SJSA1 (cell line): ENCODE measurements around the gene KTN1. TPM values are rescaled to one million over a fixed set of nuclear protein-coding genes. Genes with fewer than 3 reads are reported as not detected.

Experiments used
- DNase-seq, 2 experiments: peaks; one replicate each; pipeline ENCODE4 v3.0.0-alpha.2; 2015 to 2020; ENCODE audit warnings: low spot score in 2 of 2, low read depth in 1 of 2
- H3K27ac ChIP-seq: fragments of 250-450 bp; sonication (Bioruptor Pico); 2 replicates; pipeline ENCODE4 v1.5.1; 2020; ENCODE audit warnings: mild to moderate bottlenecking, moderate library complexity
- H3K27me3 ChIP-seq: fragments of 250-450 bp; sonication (Bioruptor Pico); replicated peaks from 2 replicates; pipeline ENCODE4 v1.5.1; 2020; ENCODE audit warnings: mild to moderate bottlenecking, moderate library complexity
- H3K36me3 ChIP-seq: fragments of 250-450 bp; sonication (Bioruptor Pico); 2 replicates; pipeline ENCODE4 v1.5.1; 2020; ENCODE audit warnings: mild to moderate bottlenecking
- H3K4me1 ChIP-seq: fragments of 250-450 bp; sonication (Bioruptor Pico); replicated peaks from 2 replicates; pipeline ENCODE4 v1.6.1; 2021; ENCODE audit warnings: mild to moderate bottlenecking
- H3K4me3 ChIP-seq: fragments of 250-450 bp; sonication (Bioruptor Pico); 2 replicates; pipeline ENCODE4 v1.5.1; 2020; ENCODE audit warnings: mild to moderate bottlenecking
- H3K9me3 ChIP-seq: fragments of 250-450 bp; sonication (Bioruptor Pico); replicated peaks from 2 replicates; pipeline ENCODE4 v1.5.1; 2020; ENCODE audit warnings: mild to moderate bottlenecking
- total RNA-seq: library from RNA; depleted of rRNA; stranded (reverse); fragments of >200 nt; shearing (Covaris generic); gene quantifications from 2 replicates; pipeline ENCODE4 v1.2.3, GENCODE V29; 2014

KTN1 gene
- total RNA-seq, 1 experiment from 2014 or later = 247 TPM

DNA sequence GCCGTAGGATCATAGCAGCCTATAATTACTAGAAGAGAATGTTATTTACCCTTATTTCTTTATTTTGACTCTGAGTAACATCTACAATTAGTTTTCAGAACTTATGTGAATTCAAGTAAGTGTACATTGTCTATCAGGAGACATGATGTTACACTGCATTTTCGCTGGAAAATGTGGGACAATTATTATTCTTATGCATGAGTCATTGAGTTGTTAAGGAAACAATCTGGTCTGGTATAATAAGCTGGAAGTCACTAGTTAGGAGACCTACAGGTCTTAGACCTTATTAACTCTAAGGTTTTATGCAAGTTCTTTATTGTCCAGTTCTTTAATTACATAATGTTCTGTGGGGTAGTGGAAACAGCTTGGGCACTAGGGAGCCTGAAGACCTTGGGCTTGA, 5.8 kb downstream of the KTN1 start:
- Histone ChIP-seq H3K4me1 (peaks cover 74% of the 10 kb centered on the region), H3K27ac (peak overlapping the region; percentile 9; the same call in 1 of the 2 replicates), H3K9me3 (no peaks in the 10 kb centered on the region), H3K27me3 (no peaks in the 10 kb centered on the region), H3K4me3 (no peak overlapping the region), H3K36me3 (peaks cover 6% of the 10 kb centered on the region)
- DNase-seq = peak in 1 of 2 experiments; percentile 61

DNA sequence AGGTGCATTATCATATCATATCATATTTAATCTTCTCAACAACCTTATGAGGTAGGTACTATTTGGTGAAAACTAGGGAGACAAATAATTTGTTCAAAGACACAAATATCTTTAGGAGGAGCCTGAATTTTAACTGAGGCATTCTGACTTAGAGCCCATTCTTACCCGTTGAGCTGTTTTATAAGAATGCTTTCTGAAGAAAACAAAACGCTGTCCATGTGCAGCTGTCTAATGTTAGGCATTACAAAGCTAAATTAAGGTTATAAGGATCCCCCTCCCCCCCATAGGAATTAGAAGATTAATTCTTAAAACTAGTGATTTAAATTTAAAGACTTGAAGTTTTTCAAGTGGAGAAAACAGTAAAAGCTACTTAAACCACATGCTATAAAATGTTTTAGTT, 6.4 kb downstream of the KTN1 start:
- H3K9me3 ChIP-seq = no peaks in the 10 kb centered on the region
- H3K27ac ChIP-seq = 0 out of 2 replicates have a peak overlapping the region, but pooled peaks have one; percentile 2
- H3K4me1 ChIP-seq = peaks cover 73% of the 10 kb centered on the region
- DNase-seq = no peak
- H3K4me3 ChIP-seq = no peak overlapping the region
- no peaks in the 10 kb centered on the region for H3K27me3 ChIP-seq
- H3K36me3 ChIP-seq = peaks cover 5% of the 10 kb centered on the region; the same call in 1 of the 2 replicates

DNA sequence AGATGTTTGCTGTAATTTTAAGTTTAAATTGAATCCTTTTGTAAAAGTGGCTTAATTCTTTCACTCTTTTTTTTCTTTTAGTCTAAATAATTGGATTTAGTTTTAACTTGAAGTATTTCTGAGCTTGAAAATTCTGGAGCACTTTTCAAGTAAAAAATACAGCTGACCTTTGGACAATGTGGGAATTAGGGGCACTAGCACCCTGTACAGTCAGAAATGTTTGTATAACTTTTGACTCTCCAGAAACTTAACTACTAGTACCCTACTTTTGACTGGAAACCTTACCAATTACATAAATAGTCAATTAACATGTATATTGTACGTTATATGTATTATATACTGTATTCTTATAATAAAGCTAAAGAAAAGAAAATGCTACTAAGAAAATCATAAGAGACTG, 7.8 kb downstream of the KTN1 start:
- Histone ChIP-seq H3K9me3 (no peaks in the 10 kb centered on the region), H3K27ac (no peak overlapping the region), H3K36me3 (peaks cover 13% of the 10 kb centered on the region), H3K4me3 (no peak overlapping the region), H3K27me3 (no peaks in the 10 kb centered on the region), H3K4me1 (peaks cover 69% of the 10 kb centered on the region)
- DNase-seq = no peak

DNA sequence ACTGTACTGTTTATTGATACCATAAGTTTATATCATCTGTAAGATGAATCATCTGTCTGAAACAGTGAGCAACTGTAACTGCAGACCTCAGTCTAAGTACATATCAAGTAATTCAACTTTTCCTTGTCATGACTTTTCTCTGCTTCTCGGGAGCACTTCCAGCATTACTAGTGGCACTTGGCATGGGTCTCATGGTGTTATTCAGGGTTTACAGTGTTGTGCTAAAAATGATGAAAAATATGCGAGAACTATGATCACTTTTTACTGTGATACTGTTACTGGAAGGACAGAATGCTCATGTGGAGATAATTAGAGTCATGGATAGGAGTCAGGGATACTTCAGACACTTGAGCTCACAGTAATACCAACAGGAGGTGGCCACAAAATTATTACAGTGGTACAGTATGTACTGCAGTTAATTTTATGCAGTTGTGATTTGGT, 8.3 kb downstream of the KTN1 start:
- H3K4me1 ChIP-seq = peaks cover 65% of the 10 kb centered on the region

DNA sequence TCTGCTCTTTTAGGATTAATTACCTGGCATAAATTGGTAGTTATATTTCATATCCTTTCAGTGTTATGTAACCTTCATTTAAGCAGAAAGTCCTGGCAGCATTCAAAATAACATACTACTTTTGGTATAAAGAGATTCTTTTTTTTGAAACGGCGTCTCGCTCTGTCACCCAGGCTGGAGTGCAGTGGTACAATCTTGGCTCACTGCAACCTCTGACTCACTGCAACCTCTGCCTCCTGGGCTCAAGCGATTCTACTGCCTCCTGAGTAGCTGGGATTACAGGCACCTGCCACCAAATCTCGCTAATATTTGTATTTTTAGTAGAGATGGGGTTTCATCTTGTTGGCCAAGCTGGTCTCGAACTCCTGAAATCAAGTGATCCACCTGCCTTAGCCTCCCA, 9.2 kb downstream of the KTN1 start:
- no peak overlapping the region for H3K27ac ChIP-seq

More for the DNA sequence above, 8.3 kb downstream of the KTN1 start:
- no peak for DNase-seq
- no peak overlapping the region for H3K4me3 ChIP-seq
- H3K27me3 ChIP-seq = no peaks in the 10 kb centered on the region
- H3K27ac ChIP-seq = no peak overlapping the region
- no peaks in the 10 kb centered on the region for H3K9me3 ChIP-seq
- peaks cover 13% of the 10 kb centered on the region for H3K36me3 ChIP-seq

DNA sequence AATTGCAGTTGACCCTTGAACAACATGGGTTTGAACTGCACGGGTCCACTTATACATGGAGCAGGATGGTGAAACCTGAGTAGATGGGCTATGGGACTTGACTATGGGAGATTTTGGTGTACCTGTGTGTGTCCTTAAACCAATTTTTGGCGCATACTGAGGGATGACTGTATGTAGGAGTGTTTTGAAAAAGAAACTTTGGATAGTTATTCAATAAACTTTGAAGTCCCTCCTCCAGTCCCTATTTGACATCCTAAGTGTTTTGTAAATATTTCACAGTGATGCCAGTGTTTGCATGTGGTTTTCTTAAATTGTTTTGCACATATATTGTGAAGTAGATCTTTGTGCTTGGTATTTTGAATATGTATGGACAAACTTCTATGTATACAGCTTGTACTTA, 12.4 kb downstream of the KTN1 start:
- H3K4me1 ChIP-seq = peaks cover 33% of the 10 kb centered on the region
- H3K4me3 ChIP-seq = no peak overlapping the region
- no peaks in the 10 kb centered on the region for H3K27me3 ChIP-seq
- peaks cover 14% of the 10 kb centered on the region for H3K36me3 ChIP-seq
- no peak overlapping the region for H3K27ac ChIP-seq
- no peak for DNase-seq
- H3K9me3 ChIP-seq = no peaks in the 10 kb centered on the region

More for the DNA sequence above, 9.2 kb downstream of the KTN1 start:
- no peak overlapping the region for H3K4me3 ChIP-seq
- no peaks in the 10 kb centered on the region for H3K27me3 ChIP-seq
- H3K9me3 ChIP-seq = no peaks in the 10 kb centered on the region
- peaks cover 65% of the 10 kb centered on the region for H3K4me1 ChIP-seq
- no peak for DNase-seq
- peaks cover 12% of the 10 kb centered on the region; the same call in 1 of the 2 replicates for H3K36me3 ChIP-seq

DNA sequence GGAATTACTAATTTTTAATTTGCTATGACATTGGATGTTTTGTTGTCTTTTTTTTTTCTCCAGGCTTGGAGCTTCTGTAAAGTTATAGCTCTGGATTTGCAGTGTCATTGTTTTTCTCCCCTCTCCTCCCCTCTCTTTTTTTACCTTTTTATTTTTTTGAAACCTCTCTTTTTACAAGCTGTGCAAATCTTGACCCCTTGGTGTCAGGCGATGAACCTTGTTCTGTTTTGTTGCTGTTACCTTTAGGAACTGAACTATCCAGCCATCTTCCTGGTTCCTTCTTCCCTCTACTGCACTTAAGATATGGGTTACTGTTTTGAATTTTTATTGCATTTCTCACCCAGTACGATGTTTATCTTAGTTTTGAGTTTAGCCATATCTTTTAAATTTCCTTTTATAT, 13.7 kb downstream of the KTN1 start:
- no peak for DNase-seq
- Histone ChIP-seq H3K27ac (peak overlapping the region; percentile 5; the same call in 1 of the 2 replicates), H3K4me3 (no peak overlapping the region), H3K4me1 (peaks cover 20% of the 10 kb centered on the region), H3K36me3 (peaks cover 14% of the 10 kb centered on the region), H3K9me3 (no peaks in the 10 kb centered on the region), H3K27me3 (no peaks in the 10 kb centered on the region)

DNA sequence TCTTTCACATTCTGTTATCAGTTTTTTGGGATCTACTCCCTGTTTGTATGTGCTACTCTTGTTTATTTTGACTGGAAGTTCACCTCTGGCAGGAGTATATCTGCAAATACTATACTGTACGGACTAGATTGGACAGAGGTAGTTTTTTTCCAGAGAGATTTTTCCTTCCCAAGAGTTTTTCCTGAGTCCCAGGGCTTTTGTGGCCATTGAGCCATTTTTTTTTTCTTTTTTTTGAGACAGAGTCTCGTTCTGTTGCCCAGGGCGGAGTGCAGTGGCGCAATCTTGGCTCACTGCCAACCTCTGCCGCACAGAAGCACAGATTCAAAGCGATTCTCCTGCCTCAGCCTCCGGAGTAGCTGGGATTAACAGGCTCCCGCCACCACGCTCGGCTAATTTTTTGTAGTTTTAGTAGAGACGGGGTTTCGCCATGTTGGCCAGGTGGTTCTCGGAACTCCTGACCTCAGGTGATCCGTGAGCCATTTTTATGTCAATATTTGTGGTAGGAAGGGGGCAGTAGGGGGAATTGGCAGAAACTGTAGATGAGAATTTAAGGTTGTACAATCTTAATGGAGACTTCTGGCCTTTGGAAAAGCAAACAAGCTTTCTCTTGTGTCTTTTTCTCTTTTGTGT, 19.4 kb downstream of the KTN1 start:
- H3K4me3 ChIP-seq = no peak overlapping the region
- peaks cover 30% of the 10 kb centered on the region for H3K4me1 ChIP-seq
- no peaks in the 10 kb centered on the region for H3K27me3 ChIP-seq
- H3K36me3 ChIP-seq = peaks cover 11% of the 10 kb centered on the region
- DNase-seq = no peak
- H3K27ac ChIP-seq = no peak overlapping the region
- H3K9me3 ChIP-seq = no peaks in the 10 kb centered on the region

DNA sequence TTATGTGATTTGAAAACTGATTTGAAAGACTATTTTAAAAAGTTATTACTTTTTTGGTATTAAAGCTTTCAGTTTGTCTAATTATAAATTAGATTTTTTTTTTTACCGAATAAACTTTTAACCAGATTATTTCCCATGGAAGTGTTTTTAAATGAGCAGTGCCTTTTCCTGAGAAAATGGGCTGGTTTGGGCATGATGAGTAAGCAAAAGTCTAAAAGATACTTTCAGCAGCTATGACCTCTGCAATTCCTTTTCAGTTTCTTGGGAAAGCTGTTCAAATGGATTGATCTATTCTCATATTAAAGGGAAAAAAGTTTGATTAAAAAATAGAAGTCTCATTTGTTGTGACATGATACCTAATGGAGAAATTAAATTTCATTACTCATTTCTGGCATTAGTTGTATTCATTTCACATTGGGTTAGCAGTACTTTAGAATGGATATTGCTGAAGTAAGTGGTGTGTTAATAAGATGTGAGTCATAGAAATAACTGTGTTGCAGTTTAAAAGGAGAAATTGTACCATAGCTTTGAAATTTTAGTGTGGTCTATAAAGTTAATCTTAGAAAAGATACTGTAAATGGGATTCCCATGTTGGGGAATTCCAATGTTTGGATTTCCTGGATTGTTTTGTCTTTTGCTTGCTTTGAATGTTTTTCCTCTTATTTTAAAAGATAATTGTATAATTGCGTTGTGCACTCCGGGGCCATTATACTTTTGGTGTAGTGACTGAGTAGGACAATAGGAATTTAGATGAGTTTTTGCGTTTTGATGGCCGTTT, 21.0 kb downstream of the KTN1 start:
- H3K9me3 ChIP-seq = no peaks in the 10 kb centered on the region
- H3K4me1 ChIP-seq = peaks cover 44% of the 10 kb centered on the region
- no peak overlapping the region for H3K4me3 ChIP-seq
- peak overlapping the region; percentile 80 for H3K27ac ChIP-seq
- DNase-seq = peak; percentile 50 to 91
- H3K36me3 ChIP-seq = peaks cover 16% of the 10 kb centered on the region
- H3K27me3 ChIP-seq = no peaks in the 10 kb centered on the region

DNA sequence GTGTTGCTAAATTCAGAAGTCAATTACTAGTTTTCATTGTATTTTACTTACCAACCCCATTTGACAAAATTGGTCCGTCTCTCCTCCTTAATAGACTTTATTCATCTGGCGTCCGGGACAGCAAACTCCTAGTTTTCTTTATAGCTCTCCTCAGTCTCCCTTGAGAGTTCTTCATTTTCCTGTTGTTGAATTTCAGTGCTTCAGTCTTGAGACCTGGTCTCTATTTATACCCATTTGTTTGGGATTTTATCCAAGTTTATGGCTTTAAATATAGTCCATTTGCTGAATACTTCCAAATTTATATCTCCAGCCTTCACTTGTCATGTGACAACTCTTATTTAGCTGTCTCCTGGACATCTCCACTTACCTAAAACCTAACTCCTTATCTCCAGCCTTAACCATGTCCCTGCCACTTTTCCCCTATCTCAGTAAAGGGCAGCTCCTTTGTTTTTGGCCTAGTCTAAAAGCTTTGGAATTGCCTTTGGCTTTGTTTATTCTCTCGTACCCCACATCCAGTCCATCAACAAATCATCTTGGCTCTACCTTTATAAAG, 23.5 kb downstream of the KTN1 start:
- peaks cover 68% of the 10 kb centered on the region for H3K4me1 ChIP-seq
- H3K36me3 ChIP-seq = peaks cover 12% of the 10 kb centered on the region; the same call in 1 of the 2 replicates
- H3K27ac ChIP-seq = no peak overlapping the region
- H3K27me3 ChIP-seq = no peaks in the 10 kb centered on the region
- H3K9me3 ChIP-seq = no peaks in the 10 kb centered on the region
- no peak for DNase-seq
- no peak overlapping the region for H3K4me3 ChIP-seq

DNA sequence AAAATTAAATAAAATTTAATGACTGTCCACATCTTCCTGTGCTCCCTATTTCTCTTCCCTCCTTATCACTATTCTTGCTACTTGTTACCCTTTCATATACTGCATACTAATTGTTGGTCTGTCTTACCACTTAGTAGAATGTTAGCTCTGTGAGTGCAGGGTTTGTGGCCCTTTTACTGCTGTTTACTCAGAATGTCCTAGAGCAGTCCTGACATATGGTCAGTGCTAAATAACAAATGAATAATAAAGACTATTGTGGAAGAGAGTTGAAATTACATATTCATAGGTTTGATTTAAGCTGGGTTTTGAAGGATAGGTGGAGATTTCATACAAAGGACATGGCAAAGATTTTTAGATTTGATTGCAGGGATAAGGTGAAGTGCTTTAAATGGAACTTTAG, 24.5 kb downstream of the KTN1 start:
- DNase-seq = no peak
- Histone ChIP-seq H3K4me1 (peaks cover 78% of the 10 kb centered on the region), H3K27ac (0 out of 2 replicates have a peak overlapping the region, but pooled peaks have one; percentile 2), H3K4me3 (no peak overlapping the region), H3K27me3 (no peaks in the 10 kb centered on the region), H3K36me3 (peaks cover 12% of the 10 kb centered on the region; the same call in 1 of the 2 replicates), H3K9me3 (no peaks in the 10 kb centered on the region)

DNA sequence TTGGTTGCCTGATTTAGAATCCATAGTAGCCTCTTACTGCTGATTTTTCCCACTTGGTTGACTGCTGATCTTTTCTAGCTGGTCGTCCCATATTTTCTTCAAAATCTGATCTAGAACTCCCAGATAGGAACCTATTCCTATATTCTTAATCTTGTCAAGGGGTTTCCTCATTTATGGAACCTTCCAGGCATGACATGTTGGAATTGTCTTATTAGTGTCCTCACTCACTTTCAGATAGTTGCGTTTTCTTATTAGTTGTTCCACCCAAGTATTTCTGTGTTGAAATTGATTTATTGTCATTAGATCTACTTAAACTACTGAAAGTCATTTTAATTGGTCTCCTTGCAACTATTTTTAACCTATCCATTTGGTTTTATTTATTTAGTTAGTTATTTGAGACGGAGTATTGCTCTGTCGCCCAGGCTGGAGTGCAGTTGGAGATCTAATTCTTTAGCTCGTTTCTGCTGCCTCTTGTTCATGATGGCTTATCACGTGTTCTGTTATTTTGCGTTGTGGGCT, 25.0 kb downstream of the KTN1 start:
- 0 out of 2 replicates have a peak overlapping the region, but pooled peaks have one; percentile 2 for H3K27ac ChIP-seq
- no peak overlapping the region for H3K4me3 ChIP-seq
- H3K9me3 ChIP-seq = no peaks in the 10 kb centered on the region
- peaks cover 12% of the 10 kb centered on the region; the same call in 1 of the 2 replicates for H3K36me3 ChIP-seq
- no peak for DNase-seq
- H3K27me3 ChIP-seq = no peaks in the 10 kb centered on the region
- peaks cover 82% of the 10 kb centered on the region for H3K4me1 ChIP-seq

DNA sequence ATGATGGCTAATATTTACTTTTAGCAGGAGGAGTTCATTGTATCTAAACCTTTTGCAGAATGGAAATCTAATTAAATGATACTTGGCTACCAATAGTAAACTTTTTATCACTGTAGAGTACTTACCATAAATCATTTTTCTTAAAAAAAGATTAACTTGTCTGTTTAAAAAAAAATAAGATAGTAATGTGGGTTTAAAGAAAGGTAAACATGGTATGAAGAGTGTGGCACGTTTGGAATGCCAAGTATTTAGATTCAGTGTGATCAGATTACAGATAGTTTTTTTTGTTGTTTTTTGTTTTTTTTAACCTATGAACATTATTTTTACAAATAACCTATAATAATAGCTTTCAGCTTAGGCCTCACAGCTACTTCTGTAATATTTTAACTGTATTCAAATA, 25.8 kb downstream of the KTN1 start:
- Histone ChIP-seq H3K27ac (peak overlapping the region; percentile 21), H3K36me3 (peaks cover 12% of the 10 kb centered on the region; the same call in 1 of the 2 replicates), H3K9me3 (no peaks in the 10 kb centered on the region), H3K4me1 (peaks cover 80% of the 10 kb centered on the region), H3K4me3 (no peak overlapping the region), H3K27me3 (no peaks in the 10 kb centered on the region)
- DNase-seq = peak in 1 of 2 experiments; percentile 50
